ENCODE data around the gene RHOXF2.

- TF ChIP-seq CTCF (IDR thresholded peaks at IDR 0.05; ENCODE audit: poor library complexity, severe bottlenecking) (no peak), EP300 (conservative IDR thresholded peaks at IDR 0.05; ENCODE audit: poor library complexity, severe bottlenecking) (no peak)
Measured at GRCh38 chrX:120147537-120147936, 10.9 kb upstream of the RHOXF2 start.
